ENCODE results near the gene BLVRB.

The BLVRB gene

GRCh38 chr19:40419780-40420179 is 45.8 kb downstream of the BLVRB start:
- no peak overlapping the region for H3K27ac ChIP-seq
- TF ChIP-seq ZFX (IDR thresholded peaks at IDR 0.05; ENCODE audit: borderline replicate concordance) (no peak), CTCF (IDR thresholded peaks at IDR 0.05) (no peak)

DNA sequence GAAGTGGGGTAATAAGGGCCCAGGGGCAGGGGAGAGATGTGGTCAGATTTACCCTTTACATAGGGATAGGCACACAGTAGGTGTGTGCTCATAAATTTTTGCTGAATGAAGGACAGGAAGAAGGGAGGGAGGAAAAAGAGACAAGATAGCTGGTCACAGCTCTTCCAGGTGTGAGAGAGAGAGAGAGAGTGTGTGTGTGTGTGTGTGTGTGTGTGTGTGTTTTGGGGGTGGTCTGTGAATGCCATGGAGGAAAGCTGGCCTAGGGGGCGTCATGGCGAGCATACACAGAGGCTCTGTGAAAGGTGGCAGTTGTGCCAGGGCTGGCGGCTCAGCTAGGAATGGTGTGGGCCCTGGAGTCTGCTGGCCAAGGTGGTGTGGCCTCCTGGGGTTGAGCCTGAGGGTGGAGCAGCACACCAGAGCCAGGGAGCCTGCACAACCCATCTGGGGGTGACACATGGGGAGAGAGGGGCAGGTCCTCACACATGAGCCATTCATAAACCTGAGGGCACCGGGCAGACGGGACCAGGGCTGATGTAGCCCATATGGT is 46.4 kb downstream of the BLVRB start:
- no peak overlapping the region for H3K27ac ChIP-seq
- TF ChIP-seq CTCF (IDR thresholded peaks at IDR 0.05) = no peak

DNA sequence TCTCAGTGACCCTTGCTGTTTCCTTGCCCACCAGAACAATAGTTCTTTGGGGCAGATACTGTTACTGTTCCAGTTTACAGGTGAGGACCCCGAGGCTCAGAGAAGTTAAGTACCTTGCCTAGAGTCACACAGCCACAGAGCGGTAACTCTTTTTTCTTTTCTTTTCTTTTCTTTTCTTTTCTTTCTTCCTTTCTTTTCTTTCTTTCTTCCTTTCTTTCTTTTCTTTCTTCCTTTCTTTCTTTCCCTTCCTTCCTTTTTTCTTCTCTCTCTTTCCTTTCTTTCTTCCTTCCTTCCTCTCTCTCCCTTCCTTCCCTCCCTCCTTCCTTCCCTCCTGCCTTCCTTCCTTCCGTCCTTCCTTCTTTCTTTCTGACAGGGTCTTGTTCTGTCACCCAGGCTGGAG is 47.5 kb downstream of the BLVRB start:
- no peak overlapping the region for H3K27ac ChIP-seq

DNA sequence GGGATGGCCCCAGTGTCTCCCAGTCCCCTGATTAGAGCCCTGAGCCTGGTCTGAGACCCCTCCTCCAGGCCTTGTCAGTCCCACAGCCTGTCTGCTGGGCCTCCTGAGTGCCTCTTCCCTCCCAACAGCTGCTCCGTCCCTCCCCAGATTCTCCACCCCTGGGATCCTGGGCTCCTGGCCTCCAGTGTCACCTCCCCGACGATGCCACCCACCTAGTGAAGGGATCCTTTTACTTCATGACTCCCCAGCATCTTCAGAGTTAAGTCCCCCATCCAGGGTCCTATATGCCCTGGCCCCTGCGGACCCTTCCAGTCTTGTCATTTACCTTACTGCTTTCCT is 47.9 kb downstream of the BLVRB start:
- TF ChIP-seq ZFX (IDR thresholded peaks at IDR 0.05; ENCODE audit: borderline replicate concordance) = no peak
- TF ChIP-seq CTCF (IDR thresholded peaks at IDR 0.05) = no peak
- no peak overlapping the region for H3K27ac ChIP-seq

More for the DNA sequence above, 47.5 kb downstream of the BLVRB start:
- TF ChIP-seq CTCF (IDR thresholded peaks at IDR 0.05) (no peak), ZFX (IDR thresholded peaks at IDR 0.05; ENCODE audit: borderline replicate concordance) (no peak)

- H3K27ac ChIP-seq = no peak overlapping the region
- TF ChIP-seq ZFX (IDR thresholded peaks at IDR 0.05; ENCODE audit: borderline replicate concordance) (no peak), CTCF (IDR thresholded peaks at IDR 0.05) (no peak)
Measured at GRCh38 chr19:40416918-40417642, 48.5 kb downstream of the BLVRB start.

DNA sequence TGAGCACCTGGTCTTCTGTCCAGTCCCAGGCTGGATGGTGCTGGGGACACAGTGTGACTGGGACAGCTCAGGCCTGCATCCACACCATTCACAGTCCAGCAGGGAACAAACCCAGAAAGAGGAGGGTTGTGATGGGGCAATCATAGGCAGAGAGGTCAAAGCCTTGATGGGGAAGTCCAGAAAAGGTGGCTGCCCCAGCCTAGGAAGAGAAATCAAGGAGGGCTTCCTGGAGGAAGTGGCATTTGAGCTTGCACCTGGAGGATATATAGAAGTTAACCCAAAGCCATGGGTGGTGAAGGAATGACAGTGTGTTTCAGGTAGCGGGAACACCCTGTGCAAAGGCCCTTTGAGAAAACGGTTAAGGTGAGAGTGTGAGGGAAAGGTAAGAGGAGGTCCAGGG is 49.8 kb downstream of the BLVRB start:
- H3K27ac ChIP-seq = no peak overlapping the region
- no peak for TF ChIP-seq CTCF (IDR thresholded peaks at IDR 0.05)
- TF ChIP-seq ZFX (IDR thresholded peaks at IDR 0.05; ENCODE audit: borderline replicate concordance) = no peak

Data from 22Rv1 (cell line).